HCT116 (cell line): ENCODE measurements around the gene ATN1. TPM values are rescaled to one million over a fixed set of nuclear protein-coding genes. Genes with fewer than 3 reads are reported as not detected.

Experiments used
- ATAC-seq: fragments of 200-7000 bp; cut with Tn5 transposase; 2 replicates; pipeline ENCODE4 v1.9.1; 2020; ENCODE audit warnings: mild to moderate bottlenecking, moderate library complexity
- BruUV-seq: library from RNA; stranded (reverse); fragments of 400-500 nt; replicated peaks from 2 replicates; lab custom pipeline; 2021; lab: Mats Ljungman, UMichigan
- CTCF ChIA-PET: fragments of 300-600 bp; sonication (Branson Sonifier 250); formaldehyde crosslinking; loops from one replicate; lab custom pipeline; 2021; ENCODE audit warnings: antibody characterized with exemption; lab: Charles Lee
- POLR2A ChIA-PET: fragments of 300-600, 350-600 bp; sonication (Branson Sonifier 250); formaldehyde crosslinking; loops from one replicate; lab custom pipeline; 2021; ENCODE audit warnings: antibody characterized with exemption; lab: Charles Lee
- RAD21 ChIA-PET, 2 experiments: fragments of 300-600 bp; sonication (Branson Sonifier 250); formaldehyde crosslinking; loops; one replicate each; lab custom pipeline; 2023; ENCODE audit warnings: low total read pairs in 2 of 2; ENCODE audit not compliant: uncharacterized antibody in 2 of 2, unreplicated experiment in 2 of 2, low non-redundant PET in 1 of 2; lab: Charles Lee
- DNase-seq: peaks from one replicate; pipeline ENCODE4 v3.0.0-alpha.2; 2010; ENCODE audit warnings: low read depth, low spot score
- H2AFZ ChIP-seq: fragments of 200-600 bp; shearing (Covaris generic), sonication (generic); 2 replicates; pipeline ENCODE4 v1.6.1; 2017; ENCODE audit warnings: low read depth, mixed run types, mixed read lengths, antibody characterized with exemption, low read length; ENCODE audit not compliant: poor library complexity, severe bottlenecking
- H3K27ac ChIP-seq: 2 replicates; pipeline ENCODE4 v1.5.1; 2012; ENCODE audit warnings: low read depth, low read length
- H3K27me3 ChIP-seq: fragments of 200-600 bp; sonication (generic); 2 replicates; pipeline ENCODE4 v1.6.1; 2016; ENCODE audit warnings: mixed run types, low read length, mixed read lengths; ENCODE audit not compliant: insufficient read depth
- H3K36me3 ChIP-seq, 2 experiments: fragments of 200-500 bp in 1 of 2; fragments of 200-600 bp in 1 of 2; sonication (Bioruptor generic) in 1 of 2; sonication (generic) in 1 of 2; 2 replicates each; pipeline versions ENCODE4 v1.5.1 to v1.6.1; 2014 to 2016; ENCODE audit warnings: low read length in 2 of 2, inconsistent platforms in 1 of 2, mixed read lengths in 1 of 2, mixed run types in 1 of 2; ENCODE audit not compliant: insufficient read depth in 2 of 2, control insufficient read depth in 1 of 2
- H3K4me1 ChIP-seq, 2 experiments: fragments of 200-600 bp in 1 of 2; sonication (generic) in 1 of 2; 2 replicates each; pipeline versions ENCODE4 v1.5.1 to v1.6.1; 2012 to 2017; ENCODE audit warnings: low read length in 2 of 2, inconsistent platforms in 1 of 2, mild to moderate bottlenecking in 1 of 2, mixed read lengths in 1 of 2, mixed run types in 1 of 2, moderate library complexity in 1 of 2; ENCODE audit not compliant: insufficient read depth in 2 of 2, control insufficient read depth in 1 of 2
- H3K4me2 ChIP-seq: fragments of 200-600 bp; sonication (generic); 2 replicates; pipeline ENCODE4 v1.6.1; 2017; ENCODE audit warnings: mixed run types, low read length, mixed read lengths
- H3K4me3 ChIP-seq, 2 experiments: fragments of 200-600 bp in 1 of 2; sonication (generic) in 1 of 2; replicated peaks in 1 of 2; 2 replicates each; pipeline ENCODE4 v1.5.1; 2011 to 2016; ENCODE audit warnings: low read length in 2 of 2, control low read depth in 1 of 2, low read depth in 1 of 2, mild to moderate bottlenecking in 1 of 2, mixed read lengths in 1 of 2, mixed run types in 1 of 2
- H3K79me2 ChIP-seq: fragments of 200-600 bp; sonication (generic); 2 replicates; pipeline ENCODE4 v1.6.1; 2017; ENCODE audit warnings: mild to moderate bottlenecking, mixed run types, low read length, moderate library complexity, mixed read lengths; ENCODE audit not compliant: insufficient read depth
- H3K9ac ChIP-seq: fragments of 200-600 bp; sonication (generic); 2 replicates; pipeline ENCODE4 v1.6.1; 2016; ENCODE audit warnings: low read length, mixed read lengths
- H3K9me2 ChIP-seq: fragments of 200-600 bp; sonication (generic), shearing (Covaris generic); 2 replicates; pipeline ENCODE4 v1.6.1; 2017; ENCODE audit warnings: mixed run types, mild to moderate bottlenecking, moderate library complexity; ENCODE audit not compliant: insufficient read depth
- H3K9me3 ChIP-seq, 2 experiments: fragments of 200-500 bp in 1 of 2; fragments of 200-600 bp in 1 of 2; sonication (Bioruptor generic) in 1 of 2; sonication (generic) in 1 of 2; 2 replicates each; pipeline ENCODE4 v1.6.1; 2014 to 2017; ENCODE audit warnings: low read length in 2 of 2, mixed read lengths in 2 of 2, inconsistent platforms in 1 of 2, low read depth in 1 of 2, mild to moderate bottlenecking in 1 of 2, mixed run types in 1 of 2, moderate library complexity in 1 of 2; ENCODE audit not compliant: control insufficient read depth in 1 of 2, insufficient read depth in 1 of 2
- H4K20me1 ChIP-seq: fragments of 200-600 bp; sonication (generic), shearing (Covaris generic); 2 replicates; pipeline ENCODE4 v1.6.1; 2017; ENCODE audit warnings: mixed run types, mild to moderate bottlenecking, moderate library complexity; ENCODE audit not compliant: insufficient read depth
- CBX3 ChIP-seq: IDR thresholded peaks from 2 replicates; pipeline ENCODE4 v1.6.1; 2012; ENCODE audit warnings: low read depth
- EZH2phosphoT487 ChIP-seq: fragments of 200-600 bp; IDR thresholded peaks from 2 replicates; pipeline ENCODE4 v1.6.1; 2018; ENCODE audit warnings: antibody characterized with exemption, borderline replicate concordance
- FOSL1 ChIP-seq: IDR thresholded peaks from 2 replicates; pipeline ENCODE4 v1.6.1; 2012; ENCODE audit warnings: low read depth
- POLR2A ChIP-seq: IDR thresholded peaks from 2 replicates; pipeline ENCODE4 v1.7.0; 2011; ENCODE audit warnings: borderline replicate concordance; ENCODE audit not compliant: insufficient read depth, insufficient read length; ENCODE audit errors: extremely low read depth
- POLR2AphosphoS5 ChIP-seq: IDR thresholded peaks from 2 replicates; pipeline ENCODE4 v1.6.1; 2011; ENCODE audit warnings: mild to moderate bottlenecking, low read depth, low read length, moderate library complexity
- RAD21 ChIP-seq: IDR thresholded peaks from 2 replicates; pipeline ENCODE4 v1.6.1; 2012; ENCODE audit warnings: low read depth, mild to moderate bottlenecking
- SRF ChIP-seq: IDR thresholded peaks from 2 replicates; pipeline ENCODE4 v1.6.1; 2012; ENCODE audit warnings: low read depth
- YY1 ChIP-seq: IDR thresholded peaks from 2 replicates; pipeline ENCODE4 v1.6.1; 2011; ENCODE audit warnings: low read length, low read depth, moderate library complexity, mild to moderate bottlenecking; ENCODE audit not compliant: insufficient replicate concordance; ENCODE audit errors: extremely low read depth
- ZFX ChIP-seq: fragments of 450-650 bp; IDR thresholded peaks from 2 replicates; pipeline ENCODE4 v1.6.1; 2017
- intact Hi-C: fragments of 100-400 bp; cut with micrococcal nuclease; formaldehyde crosslinking; loops from 2 replicates; pipeline ENCODE4 v1.10.0; 2022
- total RNA-seq: library from RNA; stranded (reverse); gene quantifications from one replicate; pipeline ENCODE4 v1.2.1, GENCODE V29; 2021; ENCODE audit not compliant: unreplicated experiment
- TF ChIP-seq, protein P1 (sequence below): IDR thresholded peaks from 2 replicates; pipeline ENCODE4 v1.6.1; 2011; ENCODE audit warnings: mild to moderate bottlenecking, low read length, moderate library complexity; ENCODE audit not compliant: insufficient replicate concordance; ENCODE audit errors: extremely low read depth
- TF ChIP-seq, protein P2 (sequence below), 3 experiments: fragments of 200-600 bp in 1 of 3; sonication (generic) in 1 of 3; IDR thresholded peaks in 2 of 3; conservative IDR thresholded peaks in 1 of 3; 2 replicates each; pipeline ENCODE4 v1.5.1; 2012 to 2017; ENCODE audit warnings: low read depth in 2 of 3, low read length in 2 of 3, antibody characterized with exemption in 1 of 3, borderline replicate concordance in 1 of 3, control low read depth in 1 of 3, mild to moderate bottlenecking in 1 of 3, mixed read lengths in 1 of 3, mixed run types in 1 of 3, moderate library complexity in 1 of 3; ENCODE audit not compliant: insufficient read depth in 1 of 3
- TF ChIP-seq, protein P3 (sequence below): IDR thresholded peaks from 2 replicates; pipeline ENCODE4 v1.6.1; 2012
- TF ChIP-seq, protein P4 (sequence below): IDR thresholded peaks from 2 replicates; pipeline ENCODE4 v1.6.1; 2012

Gene ATN1
- total RNA-seq, 1 experiment from 2014 or later = 104 TPM

DNA sequence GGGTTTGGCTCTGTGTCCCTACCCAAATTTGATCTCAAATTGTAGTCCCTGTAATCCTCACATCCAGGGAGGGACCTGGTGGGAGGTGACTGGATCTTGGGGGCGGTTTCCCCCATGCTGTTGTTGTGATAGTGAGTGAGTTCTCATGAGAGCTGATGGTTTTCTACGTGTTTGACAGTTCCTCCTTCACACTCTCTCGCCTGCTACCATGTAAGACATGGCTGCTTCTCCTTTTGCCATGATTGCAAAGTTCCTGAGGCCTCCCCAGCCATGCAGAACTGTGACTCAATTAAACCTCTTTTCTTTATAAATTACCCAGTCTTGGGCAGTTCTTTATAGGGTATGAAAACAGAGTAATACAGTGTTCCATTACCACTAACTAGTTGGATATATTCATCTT is 33.4 kb upstream of the ATN1 start:
- Histone ChIP-seq H3K36me3 (no peaks in the 10 kb centered on the region), H3K4me1 (peaks cover 12 to 19% of the 10 kb centered on the region in 2 experiments), H3K4me3 (no peak overlapping the region), H3K9me3 (no peaks in the 10 kb centered on the region), H2AFZ (no peak overlapping the region), H3K4me2 (no peak overlapping the region), H4K20me1 (no peaks in the 10 kb centered on the region), H3K79me2 (no peaks in the 10 kb centered on the region), H3K27me3 (no peaks in the 10 kb centered on the region), H3K9me2 (no peaks in the 10 kb centered on the region), H3K27ac (no peak overlapping the region), H3K9ac (no peak overlapping the region)
- TF ChIP-seq, protein P1, sequence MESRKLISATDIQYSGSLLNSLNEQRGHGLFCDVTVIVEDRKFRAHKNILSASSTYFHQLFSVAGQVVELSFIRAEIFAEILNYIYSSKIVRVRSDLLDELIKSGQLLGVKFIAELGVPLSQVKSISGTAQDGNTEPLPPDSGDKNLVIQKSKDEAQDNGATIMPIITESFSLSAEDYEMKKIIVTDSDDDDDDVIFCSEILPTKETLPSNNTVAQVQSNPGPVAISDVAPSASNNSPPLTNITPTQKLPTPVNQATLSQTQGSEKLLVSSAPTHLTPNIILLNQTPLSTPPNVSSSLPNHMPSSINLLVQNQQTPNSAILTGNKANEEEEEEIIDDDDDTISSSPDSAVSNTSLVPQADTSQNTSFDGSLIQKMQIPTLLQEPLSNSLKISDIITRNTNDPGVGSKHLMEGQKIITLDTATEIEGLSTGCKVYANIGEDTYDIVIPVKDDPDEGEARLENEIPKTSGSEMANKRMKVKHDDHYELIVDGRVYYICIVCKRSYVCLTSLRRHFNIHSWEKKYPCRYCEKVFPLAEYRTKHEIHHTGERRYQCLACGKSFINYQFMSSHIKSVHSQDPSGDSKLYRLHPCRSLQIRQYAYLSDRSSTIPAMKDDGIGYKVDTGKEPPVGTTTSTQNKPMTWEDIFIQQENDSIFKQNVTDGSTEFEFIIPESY = no peak
- TF ChIP-seq CBX3 (no peak), POLR2AphosphoS5 (no peak), POLR2A (no peak), RAD21 (no peak), FOSL1 (no peak), SRF (no peak), ZFX (no peak), EZH2phosphoT487 (no peak), YY1 (no peak)
- TF ChIP-seq, protein P2, sequence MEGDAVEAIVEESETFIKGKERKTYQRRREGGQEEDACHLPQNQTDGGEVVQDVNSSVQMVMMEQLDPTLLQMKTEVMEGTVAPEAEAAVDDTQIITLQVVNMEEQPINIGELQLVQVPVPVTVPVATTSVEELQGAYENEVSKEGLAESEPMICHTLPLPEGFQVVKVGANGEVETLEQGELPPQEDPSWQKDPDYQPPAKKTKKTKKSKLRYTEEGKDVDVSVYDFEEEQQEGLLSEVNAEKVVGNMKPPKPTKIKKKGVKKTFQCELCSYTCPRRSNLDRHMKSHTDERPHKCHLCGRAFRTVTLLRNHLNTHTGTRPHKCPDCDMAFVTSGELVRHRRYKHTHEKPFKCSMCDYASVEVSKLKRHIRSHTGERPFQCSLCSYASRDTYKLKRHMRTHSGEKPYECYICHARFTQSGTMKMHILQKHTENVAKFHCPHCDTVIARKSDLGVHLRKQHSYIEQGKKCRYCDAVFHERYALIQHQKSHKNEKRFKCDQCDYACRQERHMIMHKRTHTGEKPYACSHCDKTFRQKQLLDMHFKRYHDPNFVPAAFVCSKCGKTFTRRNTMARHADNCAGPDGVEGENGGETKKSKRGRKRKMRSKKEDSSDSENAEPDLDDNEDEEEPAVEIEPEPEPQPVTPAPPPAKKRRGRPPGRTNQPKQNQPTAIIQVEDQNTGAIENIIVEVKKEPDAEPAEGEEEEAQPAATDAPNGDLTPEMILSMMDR (IDR thresholded peaks at IDR 0.05 in 2 of 3, conservative IDR thresholded peaks at IDR 0.05 in 1 of 3; ENCODE audit: borderline replicate concordance in 1 of 3, insufficient read depth in 1 of 3, low read depth in 2 of 3, low read length in 2 of 3) = no peak
- TF ChIP-seq, protein P3, sequence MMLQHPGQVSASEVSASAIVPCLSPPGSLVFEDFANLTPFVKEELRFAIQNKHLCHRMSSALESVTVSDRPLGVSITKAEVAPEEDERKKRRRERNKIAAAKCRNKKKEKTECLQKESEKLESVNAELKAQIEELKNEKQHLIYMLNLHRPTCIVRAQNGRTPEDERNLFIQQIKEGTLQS = no peak
- TF ChIP-seq, protein P4, sequence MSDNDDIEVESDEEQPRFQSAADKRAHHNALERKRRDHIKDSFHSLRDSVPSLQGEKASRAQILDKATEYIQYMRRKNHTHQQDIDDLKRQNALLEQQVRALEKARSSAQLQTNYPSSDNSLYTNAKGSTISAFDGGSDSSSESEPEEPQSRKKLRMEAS = no peak
- POLR2A ChIA-PET = interaction anchor here (0.7 kb wide), 1 partner anchor 20 kb away, joined by 3 read pairs; the partner anchor contains the start of gene ENO2
- intact Hi-C loops = no loop called here
- ATAC-seq (no peak), DNase-seq (no peak)
- BruUV-seq = no TSS peak
- RAD21 ChIA-PET = no interaction called here
- CTCF ChIA-PET = no interaction called here
